GM18507 (cell line): Measurements from ENCODE around the gene SDK1.

ENCODE experiments used
- DNase-seq: peaks from one replicate; pipeline ENCODE4 v3.0.0; 2011; ENCODE audit warnings: low read depth; ENCODE audit not compliant: insufficient read length; ENCODE audit errors: extremely low spot score
- FAIRE-seq: peaks from 2 replicates; lab custom pipeline; 2011; peaks lifted over from hg19 to GRCh38; lab: Jason Lieb, UNC

SDK1 gene

GRCh38 chr7:3437467-3437866 is 136.4 kb downstream of the SDK1 start:
- no peak for FAIRE-seq

GRCh38 chr7:3438352-3438751 is 137.3 kb downstream of the SDK1 start:
- no peak for FAIRE-seq
- no peak for DNase-seq

More at GRCh38 chr7:3437467-3437866, 136.4 kb downstream of the SDK1 start:
- DNase-seq, result no peak

- FAIRE-seq, result no peak
- no peak for DNase-seq
Measured at GRCh38 chr7:3439333-3440030, 138.4 kb downstream of the SDK1 start.

- FAIRE-seq (no peak), DNase-seq (no peak)
Measured at GRCh38 chr7:3440509-3440908, 139.5 kb downstream of the SDK1 start.

- no peak for FAIRE-seq
Measured at GRCh38 chr7:3443716-3444115, 142.7 kb downstream of the SDK1 start.

GRCh38 chr7:3446786-3447185 is 145.7 kb downstream of the SDK1 start:
- FAIRE-seq (no peak), DNase-seq (no peak)

More at GRCh38 chr7:3443716-3444115, 142.7 kb downstream of the SDK1 start:
- DNase-seq, result no peak

- no peak for DNase-seq
- no peak for FAIRE-seq
Measured at GRCh38 chr7:3451701-3452100, 150.6 kb downstream of the SDK1 start.

GRCh38 chr7:3453398-3453797 is 152.3 kb downstream of the SDK1 start:
- no peak for FAIRE-seq

GRCh38 chr7:3455806-3456595 is 154.9 kb downstream of the SDK1 start:
- FAIRE-seq (no peak), DNase-seq (no peak)

More at GRCh38 chr7:3453398-3453797, 152.3 kb downstream of the SDK1 start:
- no peak for DNase-seq

GRCh38 chr7:3459111-3459510 is 158.1 kb downstream of the SDK1 start:
- DNase-seq, result no peak
- no peak for FAIRE-seq

GRCh38 chr7:3461923-3462322 is 160.9 kb downstream of the SDK1 start:
- no peak for DNase-seq
- no peak for FAIRE-seq

- FAIRE-seq (no peak), DNase-seq (no peak)
Measured at GRCh38 chr7:3463696-3464095, 162.6 kb downstream of the SDK1 start.

- FAIRE-seq (no peak), DNase-seq (no peak)
Measured at GRCh38 chr7:3464900-3465622, 164.0 kb downstream of the SDK1 start.

- FAIRE-seq (no peak), DNase-seq (no peak)
Measured at GRCh38 chr7:3466261-3466660, 165.2 kb downstream of the SDK1 start.

- no peak for DNase-seq
- no peak for FAIRE-seq
Measured at GRCh38 chr7:3469641-3470040, 168.6 kb downstream of the SDK1 start.

GRCh38 chr7:3480197-3480596 is 179.1 kb downstream of the SDK1 start:
- FAIRE-seq (no peak), DNase-seq (no peak)

GRCh38 chr7:3481435-3481834 is 180.4 kb downstream of the SDK1 start:
- DNase-seq (no peak), FAIRE-seq (no peak)

GRCh38 chr7:3482147-3482921 is 181.3 kb downstream of the SDK1 start:
- DNase-seq (no peak), FAIRE-seq (no peak)

GRCh38 chr7:3486841-3487240 is 185.8 kb downstream of the SDK1 start:
- no peak for FAIRE-seq
- DNase-seq, result no peak

GRCh38 chr7:3488829-3489228 is 187.8 kb downstream of the SDK1 start:
- DNase-seq (no peak), FAIRE-seq (no peak)
